Chondrocyte (in vitro differentiated cells): Measurements from ENCODE around the gene PPT2. TPM values are rescaled to one million over a fixed set of nuclear protein-coding genes. Genes with fewer than 3 reads are reported as not detected.
A peak's percentile ranks its signal among the peaks of the same experiment; 100 is the strongest.

ENCODE experiments used
- DNase-seq: peaks from one replicate; pipeline ENCODE4 v3.0.0; 2021; ENCODE audit warnings: mixed read lengths, low spot score
- H3K27ac Mint-ChIP-seq: one replicate; pipeline ENCODE4 v1.8.0; 2021; ENCODE audit warnings: mild to moderate bottlenecking, moderate library complexity, mixed read lengths; ENCODE audit not compliant: unreplicated experiment
- H3K27me3 Mint-ChIP-seq: 2 replicates; pipeline ENCODE4 v1.8.0; 2021; ENCODE audit warnings: low read depth, mixed read lengths
- H3K36me3 Mint-ChIP-seq: 2 replicates; pipeline ENCODE4 v1.8.0; 2021; ENCODE audit warnings: low read depth, mixed read lengths
- H3K4me1 Mint-ChIP-seq: 2 replicates; pipeline ENCODE4 v1.8.0; 2021; ENCODE audit warnings: low read depth, mild to moderate bottlenecking, mixed read lengths
- H3K4me3 Mint-ChIP-seq: one replicate; pipeline ENCODE4 v1.8.0; 2021; ENCODE audit warnings: mild to moderate bottlenecking, moderate library complexity, mixed read lengths; ENCODE audit not compliant: unreplicated experiment
- H3K9me3 Mint-ChIP-seq: 2 replicates; pipeline ENCODE4 v1.8.0; 2021; ENCODE audit warnings: low read depth, mixed read lengths
- total RNA-seq: library from RNA; stranded (reverse); gene quantifications from 3 replicates; pipeline ENCODE4 v1.2.1, GENCODE V29; 2021
- TF ChIP-seq, protein P1 (sequence below): fragments of 200-600 bp; sonication (generic); IDR thresholded peaks from 2 replicates; pipeline ENCODE4 v1.5.0; 2021; ENCODE audit warnings: antibody characterized with exemption, mild to moderate bottlenecking, moderate library complexity

The PPT2 gene
- total RNA-seq, 1 donor from 2014 or later = 35.8 TPM

DNA sequence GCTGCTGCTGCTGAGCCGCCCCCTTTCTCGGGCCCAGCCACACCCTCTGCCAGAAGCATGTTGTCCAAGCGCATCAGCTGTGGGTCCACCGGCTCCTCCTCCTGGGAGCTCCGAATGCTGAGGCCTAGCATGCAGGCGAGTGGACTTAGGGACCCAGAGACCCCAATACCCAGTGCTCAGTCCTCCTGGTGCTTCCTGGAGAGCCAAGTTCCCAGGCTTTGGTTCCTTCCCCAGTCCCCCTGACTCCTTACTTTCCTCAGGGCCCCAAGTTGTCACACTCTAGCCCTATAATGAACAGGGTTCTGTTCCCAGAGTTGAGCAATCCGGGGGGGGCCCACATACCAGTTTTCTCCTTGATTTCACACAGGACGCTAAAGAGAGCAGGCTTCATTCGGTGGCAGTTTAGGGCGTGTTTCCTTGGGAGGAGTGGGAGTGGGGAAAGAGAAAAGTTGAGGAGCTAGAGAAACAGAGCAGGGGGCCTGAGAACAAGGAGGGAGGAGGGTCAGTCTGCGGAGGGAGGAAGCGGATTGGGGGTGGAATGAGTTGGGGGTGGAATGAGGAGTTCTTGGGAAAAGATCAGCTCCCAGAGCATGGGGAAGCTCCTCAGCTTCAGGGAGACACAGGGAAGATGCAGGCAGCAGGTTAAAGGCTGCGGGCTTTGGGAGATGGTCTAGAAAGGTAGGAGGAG, 34.6 kb downstream of the PPT2 start:
- Mint-ChIP-seq H3K4me3 (peak overlapping the region; percentile 92), H3K27me3 (no peaks in the 10 kb centered on the region), H3K4me1 (peaks cover 64% of the 10 kb centered on the region), H3K36me3 (peaks cover 10% of the 10 kb centered on the region), H3K9me3 (no peaks in the 10 kb centered on the region), H3K27ac (peak overlapping the region; percentile 93)
- DNase-seq = no peak
- TF ChIP-seq, protein P1, sequence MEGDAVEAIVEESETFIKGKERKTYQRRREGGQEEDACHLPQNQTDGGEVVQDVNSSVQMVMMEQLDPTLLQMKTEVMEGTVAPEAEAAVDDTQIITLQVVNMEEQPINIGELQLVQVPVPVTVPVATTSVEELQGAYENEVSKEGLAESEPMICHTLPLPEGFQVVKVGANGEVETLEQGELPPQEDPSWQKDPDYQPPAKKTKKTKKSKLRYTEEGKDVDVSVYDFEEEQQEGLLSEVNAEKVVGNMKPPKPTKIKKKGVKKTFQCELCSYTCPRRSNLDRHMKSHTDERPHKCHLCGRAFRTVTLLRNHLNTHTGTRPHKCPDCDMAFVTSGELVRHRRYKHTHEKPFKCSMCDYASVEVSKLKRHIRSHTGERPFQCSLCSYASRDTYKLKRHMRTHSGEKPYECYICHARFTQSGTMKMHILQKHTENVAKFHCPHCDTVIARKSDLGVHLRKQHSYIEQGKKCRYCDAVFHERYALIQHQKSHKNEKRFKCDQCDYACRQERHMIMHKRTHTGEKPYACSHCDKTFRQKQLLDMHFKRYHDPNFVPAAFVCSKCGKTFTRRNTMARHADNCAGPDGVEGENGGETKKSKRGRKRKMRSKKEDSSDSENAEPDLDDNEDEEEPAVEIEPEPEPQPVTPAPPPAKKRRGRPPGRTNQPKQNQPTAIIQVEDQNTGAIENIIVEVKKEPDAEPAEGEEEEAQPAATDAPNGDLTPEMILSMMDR = no peak

DNA sequence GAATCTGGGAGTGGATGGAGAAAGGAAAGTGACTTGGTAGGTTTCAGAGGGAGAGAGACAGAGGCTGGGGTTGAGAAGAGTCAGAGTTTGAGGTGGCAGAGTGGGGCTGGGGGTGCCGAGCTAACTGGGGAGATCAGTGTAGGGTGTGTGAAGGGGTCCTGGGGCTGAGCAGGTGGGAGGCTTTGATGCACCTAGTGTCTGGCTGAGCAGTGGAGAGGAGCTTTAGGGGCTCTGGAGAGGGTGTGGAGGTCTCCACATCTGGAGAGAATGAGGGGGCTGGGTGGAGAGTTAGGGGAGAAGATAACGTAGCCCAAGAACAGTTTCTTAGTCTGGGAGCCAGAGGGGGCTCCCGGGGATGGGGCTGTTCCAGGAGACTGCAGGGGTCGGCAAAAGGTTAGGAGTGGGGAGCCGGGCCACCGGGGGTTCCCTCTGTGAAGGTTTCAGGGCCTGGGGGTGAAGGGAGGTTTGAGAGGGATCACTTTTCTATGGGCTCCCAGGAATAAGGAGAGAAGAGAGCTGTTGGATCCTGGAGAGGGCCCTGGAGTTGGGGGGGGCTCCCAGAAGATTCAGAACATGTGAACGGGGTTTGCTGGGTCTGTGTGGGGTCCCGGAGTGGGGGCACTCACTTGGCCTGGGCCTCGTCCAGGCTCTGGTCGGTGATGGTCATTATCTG, 35.3 kb downstream of the PPT2 start:
- H3K9me3 Mint-ChIP-seq = no peaks in the 10 kb centered on the region
- no peaks in the 10 kb centered on the region for H3K27me3 Mint-ChIP-seq
- peaks cover 64% of the 10 kb centered on the region for H3K4me1 Mint-ChIP-seq
- no peak for DNase-seq
- H3K4me3 Mint-ChIP-seq = peak overlapping the region; percentile 92
- H3K27ac Mint-ChIP-seq = peak overlapping the region; percentile 93
- TF ChIP-seq, protein P1 = no peak
- peaks cover 10% of the 10 kb centered on the region for H3K36me3 Mint-ChIP-seq

DNA sequence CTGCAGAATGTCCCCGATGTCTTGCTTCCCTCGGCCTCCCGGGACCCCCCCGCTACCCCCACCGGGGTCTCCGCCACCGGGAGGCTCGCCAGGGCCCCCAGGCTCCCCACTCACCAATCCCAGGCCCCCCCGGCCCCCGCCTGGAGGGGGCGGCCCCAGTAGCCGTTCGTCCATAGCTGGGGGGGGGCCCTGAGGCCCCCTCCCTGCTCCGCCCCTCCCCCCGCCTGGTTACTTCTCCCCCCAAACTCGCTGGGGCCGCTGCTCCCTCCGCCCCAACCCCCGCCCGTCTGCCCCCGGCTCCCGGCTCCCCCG, 35.8 kb downstream of the PPT2 start:
- H3K4me3 Mint-ChIP-seq = peak overlapping the region; percentile 92
- DNase-seq = no peak
- H3K36me3 Mint-ChIP-seq = peaks cover 10% of the 10 kb centered on the region
- TF ChIP-seq, protein P1 = no peak
- peaks cover 66% of the 10 kb centered on the region for H3K4me1 Mint-ChIP-seq
- H3K27ac Mint-ChIP-seq = peak overlapping the region; percentile 93
- H3K9me3 Mint-ChIP-seq = no peaks in the 10 kb centered on the region
- H3K27me3 Mint-ChIP-seq = no peaks in the 10 kb centered on the region

DNA sequence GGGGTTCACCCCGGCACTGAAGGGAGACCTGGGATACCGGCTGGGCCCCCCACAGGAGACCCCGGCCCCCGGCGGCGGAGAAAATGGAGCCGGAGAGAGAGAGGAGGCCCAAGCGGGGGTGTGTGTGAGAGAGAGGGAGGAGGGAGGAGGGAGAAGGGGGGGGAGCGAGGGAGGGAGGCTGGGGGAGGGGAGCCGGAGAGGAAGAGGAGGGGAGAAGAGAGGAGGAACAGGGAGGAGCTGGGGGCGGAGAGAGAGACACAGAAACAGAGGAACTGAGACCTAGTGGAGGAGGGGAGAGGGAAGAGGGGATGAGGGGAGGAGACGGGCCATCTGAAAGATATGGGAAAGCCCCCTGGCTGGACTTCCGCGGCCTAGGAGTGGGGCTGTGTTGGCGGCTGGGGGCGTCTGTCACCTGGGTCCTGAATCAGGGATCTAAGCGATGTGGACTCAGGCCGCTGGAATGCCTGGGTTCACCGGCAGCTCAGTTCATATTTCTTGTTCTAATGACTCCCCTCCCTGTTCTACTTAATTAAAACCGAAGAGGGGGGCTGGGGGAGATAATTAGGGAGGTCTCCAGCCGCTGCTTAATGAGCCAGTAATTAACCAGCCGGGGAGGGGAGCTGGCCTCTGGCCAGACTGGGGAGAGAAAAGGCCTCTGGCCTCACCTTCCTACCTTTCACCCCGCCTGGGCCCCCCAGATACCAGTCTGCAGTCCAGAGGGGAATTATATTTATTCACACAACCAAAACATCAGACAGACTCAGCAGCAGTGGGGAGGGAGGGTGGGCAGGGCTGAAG, 36.3 kb downstream of the PPT2 start, which contains the start of gene PBX2:
PBX2 (minus strand) TSS at position 149 of the 798 bp plus-strand sequence. CDS start 287 bp downstream, outside the sequence.
- Mint-ChIP-seq H3K27ac (peak within 1 kb of the TSS; percentile 93), H3K27me3 (no peaks in the 10 kb centered on the region), H3K9me3 (no peaks in the 10 kb centered on the region), H3K4me3 (peak within 1 kb of the TSS; percentile 92), H3K4me1 (peaks cover 72% of the 10 kb centered on the region), H3K36me3 (peaks cover 10% of the 10 kb centered on the region)
- TF ChIP-seq, protein P1 = no peak
- no peak for DNase-seq
